HG02943 (cell line): Measurements from ENCODE around the gene PELO.

Source experiments
- ATAC-seq: cut with Tn5 transposase; IDR thresholded peaks from one replicate; pipeline ENCODE4 v1.9.1; 2021; ENCODE audit warnings: mild to moderate bottlenecking, low read depth, moderate library complexity; ENCODE audit not compliant: unreplicated experiment

PELO gene

GRCh38 chr5:52771343-52772039 lies 16.2 kb upstream of the PELO start:
- peak; percentile 96 for ATAC-seq

GRCh38 chr5:52772668-52773067 lies 15.0 kb upstream of the PELO start:
- no peak for ATAC-seq

- no peak for ATAC-seq
These were observed 14.4 kb upstream of the PELO start for GRCh38 chr5:52773342-52773741.

- ATAC-seq: no peak
These were observed 13.7 kb upstream of the PELO start for GRCh38 chr5:52774005-52774410.

- no peak for ATAC-seq
These were observed 11.6 kb upstream of the PELO start for GRCh38 chr5:52776116-52776515.

- no peak for ATAC-seq
These were observed 10.5 kb upstream of the PELO start for GRCh38 chr5:52777186-52777585.

GRCh38 chr5:52778781-52779180 lies 8.9 kb upstream of the PELO start:
- ATAC-seq: no peak

GRCh38 chr5:52779213-52779612 lies 8.5 kb upstream of the PELO start:
- ATAC-seq: no peak

GRCh38 chr5:52783226-52783959 lies 4.3 kb upstream of the PELO start:
- ATAC-seq: no peak

GRCh38 chr5:52784737-52785136 lies 3.0 kb upstream of the PELO start:
- no peak for ATAC-seq

GRCh38 chr5:52786391-52786790 lies 1.3 kb upstream of the PELO start:
- ATAC-seq: no peak

GRCh38 chr5:52786949-52787599 lies 642 bp upstream of the PELO start:
- no peak for ATAC-seq

GRCh38 chr5:52788505-52788821 lies 747 bp downstream of the PELO start:
- no peak for ATAC-seq

GRCh38 chr5:52789378-52789777 lies 1.7 kb downstream of the PELO start:
- no peak for ATAC-seq

- no peak for ATAC-seq
These were observed 2.1 kb downstream of the PELO start for GRCh38 chr5:52789851-52790250.

GRCh38 chr5:52791366-52791765 lies 3.6 kb downstream of the PELO start:
- no peak for ATAC-seq

- no peak for ATAC-seq
These were observed 6.8 kb downstream of the PELO start for GRCh38 chr5:52794519-52794918.

GRCh38 chr5:52796031-52796430 lies 8.3 kb downstream of the PELO start:
- no peak for ATAC-seq

GRCh38 chr5:52796516-52797103 lies 8.9 kb downstream of the PELO start:
- ATAC-seq: no peak

GRCh38 chr5:52798938-52799337 lies 11.2 kb downstream of the PELO start:
- ATAC-seq: no peak

- peak; percentile 29 for ATAC-seq
These were observed 11.8 kb downstream of the PELO start for GRCh38 chr5:52799358-52799982.
